HEK293T (cell line): ENCODE data around the gene UQCRH.

Source experiments
- ARNT ChIP-seq: fragments of 450-650 bp; IDR thresholded peaks from 2 replicates; pipeline ENCODE4 v1.6.1; 2017; ENCODE audit warnings: mild to moderate bottlenecking
- BHLHE40 ChIP-seq: fragments of 450-650 bp; IDR thresholded peaks from 2 replicates; pipeline ENCODE4 v1.6.1; 2016; ENCODE audit warnings: mild to moderate bottlenecking, moderate library complexity, borderline replicate concordance
- ELF4 ChIP-seq: fragments of 450-650 bp; IDR thresholded peaks from 2 replicates; pipeline ENCODE4 v1.6.1; 2017; ENCODE audit warnings: antibody characterized with exemption
- FOXA1 ChIP-seq: fragments of 450-650 bp; IDR thresholded peaks from 2 replicates; pipeline ENCODE4 v1.6.1; 2016; ENCODE audit warnings: mild to moderate bottlenecking
- FOXM1 ChIP-seq: fragments of 450-650 bp; IDR thresholded peaks from 2 replicates; pipeline ENCODE4 v1.6.1; 2017; ENCODE audit warnings: mild to moderate bottlenecking, borderline replicate concordance
- NFRKB ChIP-seq: fragments of 450-650 bp; IDR thresholded peaks from 2 replicates; pipeline ENCODE4 v1.6.1; 2016; ENCODE audit warnings: mild to moderate bottlenecking, moderate library complexity
- SP1 ChIP-seq: fragments of 450-650 bp; IDR thresholded peaks from 2 replicates; pipeline ENCODE4 v1.6.1; 2017

GRCh38 chr1:46285730-46286477 is 17.6 kb upstream of the UQCRH start:
- no peak for TF ChIP-seq ARNT
- TF ChIP-seq NFRKB: no peak
- no peak for TF ChIP-seq ELF4
- TF ChIP-seq BHLHE40: no peak
- TF ChIP-seq FOXM1: no peak
- TF ChIP-seq SP1: no peak
- no peak for TF ChIP-seq FOXA1
